Stimulated activated naive B cell treated with anti-CD40 and anti-IgM and Interleukin-4, amounts not matched to agents 10 μg/mL and 1 μg/mL and 100 μg/mL, for 72 hours (primary cell): ENCODE data around the gene DEPDC7.
A peak's percentile ranks its signal among the peaks of the same experiment; 100 is the strongest.
"Not testable (repeated sequence)": the region's sequence is repeated elsewhere in the genome, so short reads cannot be mapped to it uniquely, and the experiment has no call there.

Source experiments
- ATAC-seq, 2 donors: fragments of 150-1000 bp; cut with Tn5 transposase; replicated peaks; 2 replicates each; pipeline ENCODE4 v1.10.0; 2021; ENCODE audit warnings: moderate library complexity in 1 of 2
- DNase-seq: peaks from one replicate; pipeline ENCODE4 v3.0.0; 2021
- H3K27ac Mint-ChIP-seq: one replicate; pipeline ENCODE4 v1.8.0; 2022; ENCODE audit warnings: mild to moderate bottlenecking, mixed read lengths
- H3K27me3 Mint-ChIP-seq, 2 donors: one replicate each; pipeline ENCODE4 v1.8.0; 2022; ENCODE audit warnings: mixed read lengths in 2 of 2
- H3K36me3 Mint-ChIP-seq, 2 donors: one replicate each; pipeline ENCODE4 v1.8.0; 2022; ENCODE audit warnings: mixed read lengths in 2 of 2, mild to moderate bottlenecking in 1 of 2
- H3K4me1 Mint-ChIP-seq, 2 donors: one replicate each; pipeline ENCODE4 v1.8.0; 2022; ENCODE audit warnings: mixed read lengths in 2 of 2, mild to moderate bottlenecking in 1 of 2
- H3K4me3 Mint-ChIP-seq, 2 donors: one replicate each; pipeline ENCODE4 v1.8.0; 2022; ENCODE audit warnings: mild to moderate bottlenecking in 2 of 2, mixed read lengths in 2 of 2, moderate library complexity in 1 of 2
- H3K9me3 Mint-ChIP-seq, 2 donors: one replicate each; pipeline ENCODE4 v1.8.0; 2022; ENCODE audit warnings: mixed read lengths in 2 of 2, mild to moderate bottlenecking in 1 of 2

Gene DEPDC7

GRCh38 chr11:33035011-33035410 lies 19.3 kb downstream of the DEPDC7 start:
- no peaks in the 10 kb centered on the region for H3K9me3 Mint-ChIP-seq
- ATAC-seq, result no peak
- no peaks in the 10 kb centered on the region for H3K36me3 Mint-ChIP-seq
- no peak for DNase-seq
- peaks cover 0 to 6% of the 10 kb centered on the region in 2 donors for H3K27me3 Mint-ChIP-seq
- no peak overlapping the region for H3K27ac Mint-ChIP-seq
- H3K4me1 Mint-ChIP-seq, result peaks cover 0 to 14% of the 10 kb centered on the region in 2 donors
- no peak overlapping the region for H3K4me3 Mint-ChIP-seq

- H3K9me3 Mint-ChIP-seq, result no peaks in the 10 kb centered on the region
- peak; percentile 69 to 77 for ATAC-seq
- DNase-seq, result peak; percentile 84
- H3K36me3 Mint-ChIP-seq, result peaks cover 3 to 15% of the 10 kb centered on the region in 2 donors
- H3K27me3 Mint-ChIP-seq, result peaks cover 0 to 6% of the 10 kb centered on the region in 2 donors
- peak within 1 kb of the TSS; percentile 99 for H3K27ac Mint-ChIP-seq
- peaks cover 8 to 36% of the 10 kb centered on the region in 2 donors for H3K4me1 Mint-ChIP-seq
- peak within 1 kb of the TSS; percentile 93 to 97 for H3K4me3 Mint-ChIP-seq
Measured at GRCh38 chr11:33039274-33040032, 23.8 kb downstream of the DEPDC7 start, which contains the start of gene TCP11L1. TSS of gene TCP11L1 (plus strand) at chr11:33039572. CDS start at chr11:33043774, 4,202 bp downstream.

GRCh38 chr11:33040033-33040861 lies 24.6 kb downstream of the DEPDC7 start:
- ATAC-seq (peak; percentile 68 to 77), DNase-seq (peak; percentile 58)
- Mint-ChIP-seq H3K4me1 (peaks cover 8 to 33% of the 10 kb centered on the region in 2 donors), H3K27me3 (no peaks in the 10 kb centered on the region), H3K4me3 (peak overlapping the region; percentile 93 to 97), H3K27ac (peak overlapping the region; percentile 99), H3K36me3 (peaks cover 5 to 17% of the 10 kb centered on the region in 2 donors), H3K9me3 (no peaks in the 10 kb centered on the region)

- H3K4me3 Mint-ChIP-seq, result peak overlapping the region; percentile 93 to 97
- no peaks in the 10 kb centered on the region for H3K27me3 Mint-ChIP-seq
- DNase-seq (no peak), ATAC-seq (peak; percentile 53 to 65)
- peak overlapping the region; percentile 99 for H3K27ac Mint-ChIP-seq
- no peaks in the 10 kb centered on the region for H3K9me3 Mint-ChIP-seq
- H3K36me3 Mint-ChIP-seq, result peaks cover 9 to 24% of the 10 kb centered on the region in 2 donors
- H3K4me1 Mint-ChIP-seq, result peaks cover 8 to 30% of the 10 kb centered on the region in 2 donors
Measured at GRCh38 chr11:33040862-33041453, 25.3 kb downstream of the DEPDC7 start.

GRCh38 chr11:33043221-33043830 lies 27.6 kb downstream of the DEPDC7 start:
- no peaks in the 10 kb centered on the region for H3K9me3 Mint-ChIP-seq
- H3K27ac Mint-ChIP-seq, result no peak overlapping the region
- no peak for DNase-seq
- no peak overlapping the region for H3K4me3 Mint-ChIP-seq
- H3K27me3 Mint-ChIP-seq, result no peaks in the 10 kb centered on the region
- peaks cover 21 to 42% of the 10 kb centered on the region in 2 donors for H3K36me3 Mint-ChIP-seq
- no peak for ATAC-seq
- peaks cover 8 to 25% of the 10 kb centered on the region in 2 donors for H3K4me1 Mint-ChIP-seq

GRCh38 chr11:33044285-33044756 lies 28.6 kb downstream of the DEPDC7 start:
- Mint-ChIP-seq H3K9me3 (no peaks in the 10 kb centered on the region), H3K4me3 (no peak overlapping the region), H3K36me3 (peaks cover 26 to 46% of the 10 kb centered on the region in 2 donors), H3K27me3 (no peaks in the 10 kb centered on the region), H3K4me1 (peaks cover 8 to 28% of the 10 kb centered on the region in 2 donors), H3K27ac (no peak overlapping the region)
- DNase-seq, result no peak
- ATAC-seq, result no peak

GRCh38 chr11:33045551-33046255 lies 30.0 kb downstream of the DEPDC7 start:
- peaks cover 5 to 22% of the 10 kb centered on the region in 2 donors for H3K4me1 Mint-ChIP-seq
- H3K9me3 Mint-ChIP-seq, result no peaks in the 10 kb centered on the region

GRCh38 chr11:33048701-33049100 lies 33.0 kb downstream of the DEPDC7 start:
- H3K9me3 Mint-ChIP-seq, ATAC-seq, DNase-seq, H3K27ac Mint-ChIP-seq, H3K27me3 Mint-ChIP-seq, H3K4me3 Mint-ChIP-seq: not testable (repeated sequence)
- Mint-ChIP-seq H3K4me1 (peaks cover 2 to 26% of the 10 kb centered on the region in 2 donors), H3K36me3 (peaks cover 36 to 47% of the 10 kb centered on the region in 2 donors)

More at GRCh38 chr11:33045551-33046255, 30.0 kb downstream of the DEPDC7 start:
- Mint-ChIP-seq H3K27ac (no peak overlapping the region), H3K4me3 (no peak overlapping the region), H3K27me3 (no peaks in the 10 kb centered on the region), H3K36me3 (peaks cover 27 to 47% of the 10 kb centered on the region in 2 donors)
- DNase-seq (no peak), ATAC-seq (no peak)

GRCh38 chr11:33049565-33050408 lies 34.1 kb downstream of the DEPDC7 start:
- H3K9me3 Mint-ChIP-seq, H3K4me3 Mint-ChIP-seq, ATAC-seq, DNase-seq, H3K27ac Mint-ChIP-seq, H3K27me3 Mint-ChIP-seq: not testable (repeated sequence)
- Mint-ChIP-seq H3K36me3 (peaks cover 36 to 48% of the 10 kb centered on the region in 2 donors), H3K4me1 (peaks cover 2 to 26% of the 10 kb centered on the region in 2 donors)

- peaks cover 36 to 42% of the 10 kb centered on the region in 2 donors for H3K36me3 Mint-ChIP-seq
- ATAC-seq (no peak), DNase-seq (no peak)
- no peak overlapping the region for H3K27ac Mint-ChIP-seq
- H3K27me3 Mint-ChIP-seq, result no peaks in the 10 kb centered on the region
- peak overlapping the region in 1 of 2 donors; percentile 52 for H3K4me3 Mint-ChIP-seq
- no peaks in the 10 kb centered on the region for H3K9me3 Mint-ChIP-seq
- H3K4me1 Mint-ChIP-seq, result peaks cover 4 to 26% of the 10 kb centered on the region in 2 donors
Measured at GRCh38 chr11:33052231-33052630, 36.6 kb downstream of the DEPDC7 start.

- H3K4me1 Mint-ChIP-seq, result peaks cover 4 to 31% of the 10 kb centered on the region in 2 donors
- no peak overlapping the region for H3K27ac Mint-ChIP-seq
- no peak overlapping the region for H3K4me3 Mint-ChIP-seq
- H3K9me3 Mint-ChIP-seq, result no peaks in the 10 kb centered on the region
- H3K27me3 Mint-ChIP-seq, result no peaks in the 10 kb centered on the region
- ATAC-seq (no peak), DNase-seq (no peak)
- peaks cover 42 to 49% of the 10 kb centered on the region in 2 donors for H3K36me3 Mint-ChIP-seq
Measured at GRCh38 chr11:33055375-33055774, 39.7 kb downstream of the DEPDC7 start.

GRCh38 chr11:33057284-33057683 lies 41.6 kb downstream of the DEPDC7 start:
- ATAC-seq (no peak), DNase-seq (no peak)
- no peaks in the 10 kb centered on the region for H3K9me3 Mint-ChIP-seq
- H3K27ac Mint-ChIP-seq, result no peak overlapping the region
- peaks cover 44 to 55% of the 10 kb centered on the region in 2 donors for H3K36me3 Mint-ChIP-seq
- H3K4me1 Mint-ChIP-seq, result peaks cover 3 to 19% of the 10 kb centered on the region in 2 donors
- H3K27me3 Mint-ChIP-seq, result no peaks in the 10 kb centered on the region
- H3K4me3 Mint-ChIP-seq, result no peak overlapping the region
